Erythroblast (primary cell): Measurements from ENCODE around the gene TAF7L.

Experiments
- DNase-seq, 2 experiments: peaks; one replicate each; lab custom pipeline; 2025; lab: John Stamatoyannopoulos, UW
- GATA1 ChIP-seq: IDR thresholded peaks from 2 replicates; pipeline ENCODE4 v1.6.1; 2011; ENCODE audit warnings: low read depth, mild to moderate bottlenecking, control low read depth, low read length, moderate library complexity
- POLR2A ChIP-seq: IDR thresholded peaks from 2 replicates; pipeline ENCODE4 v1.6.1; 2011; ENCODE audit warnings: mild to moderate bottlenecking, low read length

The TAF7L gene

DNA sequence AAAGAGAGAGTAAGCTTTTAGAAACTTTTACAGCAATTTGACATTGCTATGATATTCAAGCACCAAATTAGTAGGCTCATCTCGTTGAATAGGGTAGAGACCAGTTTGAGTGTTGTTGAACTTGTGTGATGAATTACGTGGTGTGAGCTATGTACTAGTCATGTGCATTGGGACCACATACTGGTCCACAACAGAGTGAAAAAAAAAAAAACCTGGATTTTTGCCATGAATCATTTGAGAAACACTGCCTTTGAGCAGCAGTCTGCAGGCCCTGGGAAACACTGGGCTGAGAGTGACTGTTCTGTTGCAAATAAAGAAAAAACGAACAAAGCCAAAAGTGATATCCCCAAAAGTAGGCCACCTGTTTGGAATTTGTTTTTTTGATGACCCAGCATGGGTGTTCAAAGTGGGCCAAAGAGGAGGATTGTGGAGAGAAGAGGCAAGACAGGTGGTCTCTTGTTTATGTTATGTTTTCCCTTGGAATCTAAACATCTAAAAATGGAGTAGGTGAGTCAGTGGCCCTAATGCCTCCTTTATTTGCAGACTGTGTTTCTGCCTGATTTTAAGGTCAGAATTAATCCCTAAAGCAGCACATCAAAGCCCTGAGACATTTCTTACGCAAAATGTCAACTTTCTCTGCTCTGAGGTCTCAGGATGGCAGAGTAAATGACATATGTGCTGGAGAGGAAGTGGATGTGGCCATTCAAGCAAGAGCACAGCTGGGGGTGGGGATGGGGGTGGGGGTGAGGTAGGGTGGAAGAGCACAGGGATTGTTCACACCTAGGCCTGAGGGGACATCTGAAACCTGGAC lies 33.5 kb downstream of the TAF7L start:
- TF ChIP-seq GATA1 (no peak), POLR2A (no peak)
- DNase-seq, result no peak

DNA sequence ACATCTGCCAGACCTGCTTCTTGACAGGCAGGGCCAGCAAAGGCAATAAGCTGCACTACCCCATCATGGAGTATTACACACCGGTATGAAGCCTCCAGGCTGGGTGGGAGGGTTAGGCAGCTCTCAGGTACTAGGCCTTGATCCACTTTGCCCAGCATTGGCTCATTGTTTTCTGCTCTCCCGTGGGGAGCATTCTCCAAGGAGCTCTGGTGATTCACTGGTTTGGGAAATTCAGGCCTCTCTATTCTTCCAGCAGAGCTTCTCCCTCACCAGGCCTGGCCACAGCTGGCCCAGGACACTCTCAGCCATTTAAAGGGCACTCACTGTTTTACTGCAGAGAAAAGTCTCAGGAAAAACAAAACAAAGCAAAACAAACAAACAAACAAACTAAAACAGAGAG lies 38.5 kb downstream of the TAF7L start:
- no peak for TF ChIP-seq GATA1
- no peak for TF ChIP-seq POLR2A
- no peak for DNase-seq

DNA sequence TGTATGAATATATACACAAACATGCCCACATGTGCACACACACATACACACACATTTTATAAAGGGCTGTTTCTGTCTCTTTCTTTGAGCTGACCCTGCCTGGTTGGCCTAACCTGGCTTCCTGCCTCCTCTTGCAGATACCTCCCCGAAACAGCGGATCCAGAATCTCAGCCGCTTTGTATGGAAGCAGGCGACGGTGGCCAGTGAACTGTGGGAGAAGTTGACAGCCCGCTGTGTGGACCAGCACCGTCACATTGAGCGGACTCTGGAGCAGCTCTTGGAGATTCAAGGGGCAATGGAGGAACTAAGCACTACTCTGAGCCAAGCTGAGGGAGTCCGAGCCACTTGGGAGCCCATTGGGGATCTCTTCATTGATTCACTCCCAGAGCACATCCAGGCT lies 49.6 kb downstream of the TAF7L start:
- DNase-seq, result no peak
- TF ChIP-seq GATA1 (no peak), POLR2A (no peak)

DNA sequence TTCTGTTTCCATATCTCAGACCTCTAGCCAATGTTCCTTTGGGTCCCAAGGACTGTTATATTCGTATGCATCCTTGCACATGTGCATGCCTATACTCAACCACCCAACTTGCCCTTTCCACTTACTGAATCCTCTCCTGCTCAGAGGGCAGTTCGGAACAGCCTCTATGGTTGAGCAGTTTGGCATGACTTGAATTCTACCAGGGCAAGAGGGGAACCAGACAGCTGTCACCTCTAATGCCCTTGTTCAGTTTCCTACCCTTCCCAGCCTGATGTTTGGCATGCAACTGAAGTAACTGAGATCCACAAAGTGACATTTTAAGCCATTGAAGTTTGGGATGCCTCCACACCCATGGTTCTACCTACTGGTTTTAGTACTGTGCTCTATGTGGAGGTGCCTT lies 54.1 kb downstream of the TAF7L start:
- no peak for DNase-seq
- TF ChIP-seq GATA1 (no peak), POLR2A (no peak)

DNA sequence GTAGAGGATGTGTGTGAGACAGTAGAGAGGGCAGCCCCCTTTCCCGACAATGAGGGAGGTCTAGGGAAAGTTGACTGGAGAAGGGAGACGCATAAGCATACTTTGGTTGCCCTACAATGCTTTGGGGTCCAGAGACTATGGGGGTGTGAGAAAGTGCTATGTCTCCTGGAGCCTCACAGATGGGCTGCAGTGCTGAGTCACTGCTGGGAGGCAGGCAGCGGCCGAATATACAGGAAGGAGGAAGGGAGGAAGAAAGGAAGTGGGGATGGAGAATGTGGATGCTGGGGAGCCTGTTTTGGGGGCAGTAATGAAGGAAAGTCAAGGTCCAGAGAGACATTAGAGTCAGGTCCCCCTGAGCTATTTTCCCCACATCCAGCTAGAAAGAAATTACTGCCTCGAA lies 58.8 kb downstream of the TAF7L start:
- DNase-seq, result no peak
- no peak for TF ChIP-seq POLR2A
- TF ChIP-seq GATA1, result no peak

DNA sequence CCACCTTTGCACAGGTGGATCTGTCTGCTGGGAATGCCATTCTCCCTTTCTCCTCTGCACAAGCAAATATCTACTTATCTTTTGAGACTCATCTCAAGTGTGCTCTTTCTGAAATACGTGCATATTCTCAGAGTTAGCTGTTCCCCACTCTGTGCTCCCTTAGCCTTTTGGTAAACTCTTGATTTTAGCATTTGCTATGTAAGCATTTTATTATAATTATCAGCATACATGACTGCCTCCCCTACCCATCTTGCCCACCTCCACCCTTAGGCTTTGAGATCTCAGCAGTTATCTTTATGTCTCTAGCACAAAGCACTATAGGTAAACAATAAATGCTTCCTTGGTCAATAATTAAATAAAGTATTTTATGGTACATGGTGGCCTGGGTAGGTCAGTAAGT lies 60.1 kb downstream of the TAF7L start:
- DNase-seq, result no peak
- TF ChIP-seq GATA1, result no peak

DNA sequence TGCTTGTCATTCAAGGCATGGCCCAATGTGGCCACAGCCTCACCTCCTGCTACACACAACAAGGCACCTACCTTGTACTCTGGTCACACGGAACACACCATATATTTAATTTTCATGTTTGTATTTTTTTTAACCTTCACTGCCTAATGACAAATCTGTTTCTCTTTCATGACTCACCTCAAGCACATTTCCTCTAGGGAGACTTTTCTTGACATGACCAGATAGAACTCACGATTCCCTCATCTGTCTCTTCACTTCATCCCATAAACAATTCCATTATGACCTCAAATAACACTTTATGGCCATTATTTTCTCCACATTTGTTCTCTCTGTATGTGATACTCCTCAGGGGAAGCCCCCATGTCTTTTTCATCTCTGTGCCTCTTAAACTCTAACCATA lies 60.5 kb downstream of the TAF7L start:
- no peak for DNase-seq
- no peak for TF ChIP-seq GATA1
- no peak for TF ChIP-seq POLR2A

DNA sequence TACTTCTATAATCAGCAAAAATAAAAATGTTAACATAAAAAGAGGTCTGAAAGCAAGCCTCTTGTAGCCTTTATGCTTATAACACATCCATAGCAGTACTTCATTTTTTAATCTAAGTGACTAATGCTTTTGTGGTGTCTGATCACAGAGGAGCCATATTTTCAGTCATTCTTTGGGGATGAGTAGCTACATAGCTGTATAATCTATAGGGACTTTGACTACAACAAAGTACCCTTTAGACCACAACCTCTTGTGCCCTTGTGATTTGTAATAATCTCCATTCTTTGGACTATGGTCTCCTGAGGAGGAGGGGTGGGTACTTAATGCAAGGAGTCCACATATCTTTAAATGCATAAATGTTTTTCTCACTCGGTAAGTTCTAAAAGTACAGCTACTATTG lies 62.0 kb downstream of the TAF7L start:
- TF ChIP-seq GATA1, result no peak
- no peak for TF ChIP-seq POLR2A
- DNase-seq, result no peak

DNA sequence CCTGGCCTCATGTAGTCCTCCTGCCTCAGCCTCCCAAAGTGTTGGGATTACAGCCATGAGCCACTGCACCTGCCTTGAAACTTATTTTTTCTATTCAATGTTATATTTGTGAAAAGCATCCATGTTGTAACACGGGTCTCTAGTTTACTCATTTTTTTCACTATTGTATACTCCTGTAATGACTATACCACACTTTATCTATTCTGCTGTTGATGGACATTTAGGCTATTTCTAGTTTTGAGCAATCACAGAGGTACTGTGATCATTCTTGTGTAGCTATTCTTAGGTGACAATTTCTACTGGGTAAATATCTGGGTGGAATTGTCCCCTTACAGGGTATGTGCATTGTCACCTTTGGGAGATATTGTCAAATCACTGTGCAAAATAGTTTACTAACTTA lies 67.9 kb downstream of the TAF7L start:
- DNase-seq, result no peak
- TF ChIP-seq GATA1, result no peak
- no peak for TF ChIP-seq POLR2A

DNA sequence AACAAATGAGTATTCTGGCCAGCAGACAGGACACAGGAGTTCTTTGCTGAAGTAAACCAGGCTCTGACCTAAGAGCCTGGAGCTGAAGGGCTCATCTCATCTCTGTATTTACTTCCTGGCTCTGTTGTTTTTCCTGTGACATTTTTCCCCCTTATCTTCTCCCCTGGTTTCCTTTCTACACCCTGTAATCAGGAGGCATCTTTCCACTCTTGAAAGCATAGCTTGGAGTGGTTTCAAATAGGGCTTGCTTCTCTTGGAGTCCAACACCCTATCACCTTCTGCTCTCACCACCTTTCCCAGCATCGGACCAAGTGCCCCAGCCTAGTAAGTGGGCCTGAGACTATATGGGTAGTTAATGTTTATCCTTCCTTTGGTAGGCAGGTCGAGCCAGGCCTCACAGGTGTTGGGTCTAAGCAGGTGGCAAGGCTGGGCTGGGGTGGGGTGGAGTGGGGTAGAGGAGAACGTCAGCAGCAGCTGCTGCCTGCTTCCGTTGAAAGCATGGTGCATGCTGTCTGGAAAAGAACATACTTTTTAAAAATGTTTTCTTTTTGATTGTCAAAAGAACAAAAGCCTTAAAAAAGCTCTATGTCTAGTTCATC lies 70.4 kb downstream of the TAF7L start:
- no peak for TF ChIP-seq GATA1
- no peak for TF ChIP-seq POLR2A
- DNase-seq, result no peak

DNA sequence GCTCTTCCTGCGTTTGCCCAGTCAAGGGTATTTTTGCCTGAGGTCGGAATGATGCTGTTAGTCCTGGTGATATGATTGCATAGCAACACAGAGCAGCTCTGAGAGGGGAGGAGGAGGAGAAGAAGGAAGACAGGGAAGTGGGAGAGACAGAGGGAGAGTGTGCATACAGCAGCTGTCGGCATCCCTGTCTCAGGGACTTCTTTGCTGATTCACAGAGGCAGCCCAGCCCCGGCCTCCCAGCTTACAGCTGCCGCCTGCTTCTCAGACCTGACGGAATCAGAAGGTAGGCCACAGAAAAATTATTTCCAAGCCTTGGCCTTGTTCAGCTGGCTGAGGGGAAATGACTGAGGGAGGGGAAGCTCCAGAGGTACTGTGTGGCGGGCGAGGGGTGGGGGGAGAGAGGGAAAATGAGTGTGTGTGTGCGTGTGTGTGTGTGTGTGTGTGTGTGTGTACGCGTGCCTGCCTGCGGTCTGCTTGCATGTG lies 71.2 kb downstream of the TAF7L start:
- TF ChIP-seq POLR2A (no peak), GATA1 (no peak)
- no peak for DNase-seq

DNA sequence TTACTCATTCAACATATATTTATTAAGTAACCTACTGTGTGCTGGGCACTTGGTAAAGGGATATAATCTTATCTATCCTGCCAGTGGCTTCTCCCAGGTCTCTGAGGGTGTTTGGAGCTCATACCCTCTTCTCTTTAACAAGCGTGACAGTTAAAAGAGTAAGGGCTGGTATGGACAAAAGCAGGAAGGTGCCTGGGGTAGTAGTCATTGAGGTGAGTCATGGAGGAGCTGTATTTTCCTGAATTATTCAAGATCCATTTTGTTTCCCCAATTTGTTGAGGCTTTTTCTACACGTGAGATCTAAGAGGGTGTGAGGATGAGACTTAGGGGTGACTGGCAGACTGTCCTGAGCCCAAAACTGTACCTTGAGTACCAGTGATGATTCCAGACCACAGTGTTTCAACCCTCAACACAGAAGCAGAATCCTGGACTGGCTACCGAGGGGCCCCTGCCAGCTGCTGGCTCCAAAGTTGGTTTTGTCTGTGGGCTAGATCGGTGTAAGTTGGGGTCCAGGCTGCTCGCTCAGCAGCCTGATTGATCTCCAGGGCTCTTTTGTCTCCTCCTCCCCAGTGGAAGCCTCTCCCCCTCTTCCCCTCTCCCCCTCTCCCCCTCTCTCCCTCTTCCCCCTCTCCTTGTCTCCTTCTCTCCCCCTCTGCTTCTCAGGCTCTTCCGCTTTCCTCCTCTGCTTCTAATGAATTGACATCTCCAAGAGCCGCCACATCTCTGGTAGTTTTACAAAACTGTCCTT lies 71.8 kb downstream of the TAF7L start, which contains the start of gene DRP2:
Gene DRP2, plus strand, starts transcription at position 671 of the 748 bp plus-strand sequence. CDS start 11,862 bp downstream, outside the sequence.
- TF ChIP-seq POLR2A (no peak), GATA1 (no peak)
- DNase-seq, result no peak
